ENCODE results near the gene ANKRD44.
"Not testable (repeated sequence)": the region's sequence is repeated elsewhere in the genome, so short reads cannot be mapped to it uniquely, and the experiment has no call there.

DNA sequence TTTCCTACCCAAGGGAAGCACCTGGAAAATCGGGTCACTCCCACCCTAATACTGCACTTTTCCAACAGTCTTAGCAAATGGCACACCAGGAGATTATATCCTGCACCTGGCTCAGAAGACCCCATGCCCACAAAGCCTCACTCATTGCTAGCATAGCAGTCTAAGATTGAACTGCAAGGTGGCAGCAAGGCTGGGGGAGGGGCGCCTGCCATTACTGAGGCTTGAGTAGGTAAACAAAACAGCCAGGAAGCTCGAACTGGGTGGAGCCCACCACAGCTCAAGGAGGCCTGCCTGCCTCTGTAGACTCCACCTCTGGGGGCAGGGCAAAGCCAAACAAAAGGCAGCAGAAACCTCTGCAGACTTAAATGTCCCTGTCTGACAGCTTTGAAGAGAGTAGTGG, 248.0 kb downstream of the ANKRD44 start:
- TF ChIP-seq CTCF (conservative IDR thresholded peaks at IDR 0.05; ENCODE audit: low read depth, low read length); EZH2 (IDR thresholded peaks at IDR 0.05; ENCODE audit: low read length, unreplicated experiment); EZH2phosphoT487 (IDR thresholded peaks at IDR 0.05; ENCODE audit: borderline replicate concordance, low read length): not testable (repeated sequence)

Measured in PC-3 (cell line).